GM21576 (cell line): ENCODE results near the gene LAMTOR3.

ENCODE experiments used
- ATAC-seq: cut with Tn5 transposase; IDR thresholded peaks from one replicate; pipeline ENCODE4 v1.9.1; 2021; ENCODE audit warnings: mild to moderate bottlenecking, moderate library complexity; ENCODE audit not compliant: unreplicated experiment

The LAMTOR3 gene

DNA sequence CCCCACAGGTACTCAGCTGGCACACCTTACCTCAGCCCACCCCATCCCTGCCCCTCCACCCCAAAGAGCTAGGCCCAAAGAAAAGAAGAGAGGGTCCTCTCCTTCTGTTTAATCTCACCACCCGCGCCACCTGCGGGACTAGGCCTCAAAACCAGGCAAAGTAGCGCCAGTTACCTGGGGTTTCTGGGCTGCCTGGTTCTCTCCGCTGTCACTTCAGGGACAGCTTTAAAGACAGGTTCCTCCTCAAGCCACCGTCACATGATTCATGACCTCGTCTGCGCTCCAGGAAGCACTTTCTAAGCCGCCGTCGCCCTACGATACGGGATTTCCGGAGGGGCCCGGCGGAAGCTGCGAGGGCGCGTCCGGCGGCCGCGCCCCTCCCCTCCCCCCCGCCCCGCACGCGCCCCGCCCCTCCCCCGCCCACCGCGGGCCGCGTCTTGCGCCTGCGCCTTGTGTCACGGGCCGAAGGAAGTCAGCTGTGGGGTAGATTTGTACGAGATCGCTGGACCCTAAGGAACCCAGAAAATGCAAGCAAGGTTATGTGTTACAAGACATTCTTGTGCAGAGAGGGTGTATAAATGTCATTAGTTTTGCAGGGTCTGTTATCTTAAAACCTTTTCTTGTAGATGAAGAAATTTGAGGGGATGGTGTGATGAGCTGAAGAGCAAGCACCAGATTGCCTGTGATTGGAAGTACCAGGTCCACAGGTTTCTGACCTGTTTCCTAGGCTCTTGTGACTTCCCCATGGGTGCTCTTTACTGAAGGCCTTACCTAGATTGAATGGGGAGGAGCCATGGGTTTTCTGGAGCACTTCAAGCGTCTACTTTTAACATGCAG lies at the start of gene LAMTOR3:
TSS of gene LAMTOR3 (minus strand) at position 267 of the 837 bp plus-strand sequence. CDS start 464 bp downstream, outside the sequence.
- peak; percentile 99 for ATAC-seq

GRCh38 chr4:99938243-99938753 lies 44.1 kb upstream of the LAMTOR3 start:
- ATAC-seq = no peak

- ATAC-seq = no peak
Measured at GRCh38 chr4:99934891-99935290, 40.7 kb upstream of the LAMTOR3 start.

DNA sequence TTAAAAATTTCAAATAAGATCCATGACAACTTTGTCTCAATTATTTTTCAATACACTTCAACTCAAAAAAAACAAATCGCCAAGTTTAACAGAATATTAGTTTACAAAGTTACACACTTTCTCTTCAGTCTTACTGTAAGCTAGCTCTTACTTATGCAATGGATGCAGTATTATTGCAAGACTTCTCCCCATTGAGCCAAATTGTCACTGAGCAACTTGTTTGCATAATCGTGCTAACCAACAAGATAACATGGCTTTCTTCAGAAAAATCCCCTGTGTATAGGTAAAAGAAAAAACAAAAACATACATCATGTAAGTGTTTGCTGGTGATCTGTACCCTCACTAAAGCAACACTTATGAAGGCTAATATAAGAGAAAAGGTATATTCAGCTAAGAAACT lies 33.3 kb upstream of the LAMTOR3 start:
- ATAC-seq = no peak

GRCh38 chr4:99921174-99921573 lies 26.9 kb upstream of the LAMTOR3 start:
- no peak for ATAC-seq

DNA sequence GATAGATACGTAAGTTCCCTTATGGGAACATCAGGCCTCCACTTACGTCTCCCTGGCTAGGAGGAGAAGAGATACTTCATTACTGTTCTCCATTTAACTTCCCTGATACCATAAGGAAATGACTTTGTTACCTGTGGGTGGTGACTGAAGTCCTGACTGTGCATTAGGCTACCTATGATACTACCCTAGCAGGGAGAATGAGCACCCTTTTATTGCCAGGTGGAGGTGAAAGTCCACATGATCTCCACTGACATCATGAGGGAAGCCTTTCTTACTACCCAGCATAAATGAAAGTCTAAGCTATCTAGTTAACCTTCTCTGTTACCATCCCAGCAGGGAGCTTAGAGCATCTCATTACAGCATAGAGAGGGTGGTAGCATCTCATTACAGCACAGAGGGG lies 24.4 kb upstream of the LAMTOR3 start:
- ATAC-seq = no peak

- ATAC-seq = no peak
Measured at GRCh38 chr4:99917575-99917974, 23.3 kb upstream of the LAMTOR3 start.

GRCh38 chr4:99915449-99915848 lies 21.2 kb upstream of the LAMTOR3 start:
- ATAC-seq = no peak

DNA sequence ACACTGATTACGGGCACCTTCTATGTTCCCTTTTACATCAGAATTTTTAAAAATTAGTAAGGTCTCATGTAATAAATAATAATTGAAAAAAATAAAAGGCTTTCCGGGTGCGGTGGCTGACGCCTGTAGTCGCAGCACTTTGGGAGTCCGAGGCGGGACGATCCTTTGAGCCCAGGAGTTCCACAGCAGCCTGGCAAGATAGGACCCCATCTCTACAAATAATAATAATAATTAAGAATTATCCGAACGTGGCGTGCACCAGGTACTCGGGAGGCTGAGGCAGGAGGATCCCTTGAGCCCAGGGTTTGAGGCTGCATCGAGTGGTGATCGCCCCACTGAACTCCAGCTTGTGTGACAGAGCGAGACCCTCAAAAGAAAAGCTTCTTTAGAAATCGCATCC lies 771 bp upstream of the LAMTOR3 start:
- ATAC-seq = no peak

DNA sequence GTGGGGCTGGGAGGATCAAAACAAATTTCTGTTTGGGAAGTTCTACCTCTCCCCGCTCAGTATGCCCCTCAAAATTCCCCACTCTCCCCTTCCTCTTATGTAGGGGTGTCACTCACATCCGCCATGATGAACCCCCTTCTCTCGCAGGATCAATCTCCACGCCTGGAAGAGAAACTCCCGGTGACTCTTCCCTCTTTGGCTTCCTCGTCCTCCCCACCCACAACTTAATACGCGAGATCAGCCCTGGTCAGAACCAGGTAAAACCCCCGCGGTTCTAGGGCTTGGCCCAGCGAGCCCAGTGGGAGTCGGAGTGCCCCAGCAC lies 427 bp downstream of the LAMTOR3 start:
- ATAC-seq = no peak

- ATAC-seq = no peak
Measured at GRCh38 chr4:99893029-99893428, 1.2 kb downstream of the LAMTOR3 start.

- ATAC-seq = no peak
Measured at GRCh38 chr4:99891351-99891750, 2.9 kb downstream of the LAMTOR3 start.

DNA sequence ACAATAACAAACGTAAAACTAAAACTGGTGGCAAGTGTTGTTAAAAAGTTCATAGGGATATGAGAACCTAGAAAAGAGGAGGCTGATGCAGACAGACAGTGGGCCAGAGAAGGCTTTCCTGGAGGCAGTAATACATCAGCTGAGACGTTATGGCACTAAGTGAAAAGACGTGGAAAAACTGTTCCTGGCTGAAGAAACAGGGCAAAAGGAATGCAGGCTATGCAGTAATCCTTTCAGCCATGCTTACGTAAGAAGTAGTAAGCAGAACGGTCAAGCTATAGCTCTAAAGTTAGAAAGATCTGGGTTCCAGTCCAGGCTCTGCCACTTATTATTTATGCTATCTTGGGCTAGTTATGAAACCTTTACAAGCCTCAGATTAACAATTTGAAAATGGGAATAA lies 6.4 kb downstream of the LAMTOR3 start:
- no peak for ATAC-seq

DNA sequence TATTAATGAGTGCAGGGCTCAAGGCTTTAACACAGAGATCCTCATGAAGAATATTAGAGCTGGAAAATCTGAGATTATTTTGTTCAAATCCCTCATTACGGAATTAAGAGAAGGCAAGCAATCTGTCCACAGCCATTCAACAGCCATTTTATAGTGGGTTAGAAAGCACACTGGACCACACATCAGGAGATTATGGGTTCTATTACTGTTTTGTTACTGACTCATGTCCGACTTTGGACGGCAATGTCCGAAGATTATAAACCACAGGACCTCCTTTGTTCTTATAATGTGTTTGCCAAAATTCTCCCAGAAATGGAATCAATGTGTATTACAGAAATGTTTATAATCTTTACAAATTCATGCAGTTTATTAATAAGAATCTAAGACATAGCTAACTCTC lies 8.1 kb downstream of the LAMTOR3 start:
- no peak for ATAC-seq

- ATAC-seq = no peak
Measured at GRCh38 chr4:99885687-99886086, 8.5 kb downstream of the LAMTOR3 start.

DNA sequence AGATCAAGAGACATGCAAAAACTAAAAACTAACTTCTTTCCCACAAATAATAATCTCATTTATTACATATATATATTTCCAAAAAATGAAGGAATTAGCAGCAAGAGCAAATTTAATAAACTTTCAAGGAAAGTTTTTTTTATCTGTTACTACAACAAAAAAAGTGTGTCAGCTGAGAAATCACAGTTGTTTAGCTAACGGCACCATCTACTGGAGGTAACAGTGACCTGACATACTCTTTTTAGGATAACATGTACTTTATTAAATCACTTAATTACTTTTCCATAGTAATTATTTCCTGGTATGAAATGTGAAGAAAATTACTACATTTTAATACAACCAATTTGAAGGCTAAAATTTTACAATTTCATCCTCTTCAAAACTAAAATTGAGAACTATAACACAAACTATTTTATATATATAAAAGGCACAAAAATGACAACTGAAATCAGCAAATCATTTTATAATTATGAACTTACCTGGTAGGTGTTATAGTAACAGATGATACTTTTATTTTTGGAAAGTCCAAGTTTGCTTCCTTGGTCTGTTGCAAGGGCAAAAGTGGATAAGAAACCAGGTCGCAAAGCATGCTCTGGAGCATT lies 9.1 kb downstream of the LAMTOR3 start:
- ATAC-seq = peak; percentile 60

DNA sequence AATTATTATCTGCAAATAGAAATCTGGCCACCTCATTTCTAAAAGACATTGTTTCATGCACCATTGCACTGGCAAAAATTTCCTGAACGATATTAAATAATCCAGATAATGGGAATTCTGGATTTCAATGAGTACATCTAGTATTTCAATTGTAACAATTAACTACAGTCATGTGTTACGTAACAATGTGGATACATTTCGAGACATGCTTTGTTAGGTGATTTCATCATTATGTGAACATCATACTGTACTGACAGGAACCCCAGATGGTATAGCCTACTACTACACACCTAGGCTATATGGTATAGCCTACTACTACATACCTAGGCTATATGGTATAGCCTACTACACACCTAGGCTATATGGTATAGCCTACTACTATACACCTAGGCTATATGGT lies 14.8 kb downstream of the LAMTOR3 start:
- no peak for ATAC-seq

- ATAC-seq = no peak
Measured at GRCh38 chr4:99878604-99879003, 15.6 kb downstream of the LAMTOR3 start.

- no peak for ATAC-seq
Measured at GRCh38 chr4:99876946-99877345, 17.3 kb downstream of the LAMTOR3 start.

DNA sequence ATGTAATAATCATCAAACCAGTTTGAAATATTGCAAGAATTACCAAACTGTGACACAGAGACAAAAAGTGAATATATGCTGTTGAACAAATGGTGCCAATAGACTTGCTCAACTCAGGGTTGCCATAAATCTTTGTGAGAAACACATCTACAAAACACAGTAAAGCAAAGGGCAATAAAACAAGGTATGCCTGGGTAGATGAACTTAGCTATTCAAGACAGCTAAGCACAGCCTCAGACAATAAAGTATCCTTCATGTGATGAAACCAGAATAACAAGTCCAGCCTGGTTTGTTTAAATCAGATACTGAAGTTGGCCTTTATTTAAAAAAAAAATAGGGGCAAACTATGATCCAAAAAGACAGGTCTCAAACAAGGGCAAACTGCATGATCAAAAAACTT lies 19.2 kb downstream of the LAMTOR3 start:
- no peak for ATAC-seq

DNA sequence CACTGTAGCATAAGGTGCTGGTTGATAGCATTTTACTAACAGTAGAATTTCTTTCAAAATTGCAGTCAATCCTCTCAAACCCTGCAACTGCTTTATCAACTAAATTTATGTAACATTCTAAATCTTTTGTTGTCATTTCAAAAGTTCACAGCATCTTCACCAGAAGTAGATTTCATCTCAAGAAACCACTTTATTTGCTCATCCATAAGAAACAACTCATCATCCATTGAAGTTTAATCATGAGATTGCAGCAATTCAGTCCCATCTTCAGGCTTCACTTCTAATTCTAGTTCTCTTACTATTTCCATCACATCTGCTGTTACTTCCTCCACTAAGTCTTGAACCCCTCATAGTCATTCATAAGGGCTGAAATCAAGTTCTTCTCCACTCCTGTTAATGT lies 21.7 kb downstream of the LAMTOR3 start:
- no peak for ATAC-seq

GRCh38 chr4:99868126-99868596 lies 26.1 kb downstream of the LAMTOR3 start:
- ATAC-seq = no peak
